ENCODE measurements around the gene SPTA1.

The SPTA1 gene

GRCh38 chr1:158563853-158564252 lies 122.7 kb downstream of the SPTA1 start:
- no peak for FAIRE-seq
